DMS153 treated with DMSO at 0.1 percent for 48 hours (cell line): ENCODE results near the gene NUPR1.
"Not testable (repeated sequence)": the region's sequence is repeated elsewhere in the genome, so short reads cannot be mapped to it uniquely, and the experiment has no call there.

Source experiments
- DNase-seq: peaks from one replicate; lab custom pipeline; 2025; ENCODE audit not compliant: unreplicated experiment; lab: John Stamatoyannopoulos, UW

Gene NUPR1

DNA sequence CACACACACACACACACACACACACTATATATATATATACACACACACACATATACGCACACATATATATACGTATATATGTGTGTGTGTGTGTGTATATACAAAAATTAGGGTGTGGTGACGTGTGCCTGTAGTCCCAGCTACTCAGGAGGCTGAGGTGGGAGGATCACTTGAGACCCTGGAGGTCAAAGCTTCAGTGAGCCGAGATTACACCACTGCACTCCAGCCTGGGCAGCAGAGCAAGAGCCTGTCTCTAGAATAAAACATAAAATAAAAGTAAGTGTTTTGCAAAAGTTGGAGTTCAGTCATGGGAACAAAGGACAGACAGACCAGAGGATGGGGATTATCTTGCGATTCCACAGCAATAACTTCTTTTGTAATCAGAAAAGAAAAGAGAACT, 10.8 kb downstream of the NUPR1 start:
- DNase-seq, result no peak

DNA sequence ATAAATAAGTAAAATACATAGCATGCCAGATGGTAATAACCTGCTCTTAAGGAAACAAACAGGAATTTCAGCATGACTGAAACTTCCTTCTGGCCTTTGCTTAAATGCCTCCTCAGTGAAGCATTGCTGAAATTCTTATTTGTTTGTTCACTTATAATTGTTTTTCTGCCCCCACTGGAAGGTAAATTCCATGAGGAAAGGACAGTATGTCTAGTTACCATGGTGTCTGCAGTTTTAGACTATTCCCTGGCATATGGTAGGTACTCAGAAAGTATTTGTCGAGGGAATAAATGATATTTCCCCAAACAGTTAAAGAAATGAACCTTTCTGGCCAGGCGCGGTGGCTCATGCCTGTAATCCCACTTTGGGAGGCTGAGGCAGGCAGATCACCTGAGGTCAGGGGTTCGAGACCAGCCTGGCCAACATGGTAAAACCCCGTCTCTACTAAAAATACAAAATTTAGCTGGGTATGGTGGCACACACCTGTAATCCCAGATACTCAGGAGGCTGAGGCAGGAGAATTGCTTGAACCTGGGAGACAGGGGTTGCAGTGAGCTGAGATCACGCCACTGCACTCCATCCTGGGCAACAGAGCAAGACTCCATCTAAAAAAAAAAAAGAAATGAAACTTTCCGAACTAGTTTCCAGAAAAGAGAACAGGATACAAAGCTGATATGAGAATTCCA, 11.5 kb downstream of the NUPR1 start:
- not testable (repeated sequence) for DNase-seq

DNA sequence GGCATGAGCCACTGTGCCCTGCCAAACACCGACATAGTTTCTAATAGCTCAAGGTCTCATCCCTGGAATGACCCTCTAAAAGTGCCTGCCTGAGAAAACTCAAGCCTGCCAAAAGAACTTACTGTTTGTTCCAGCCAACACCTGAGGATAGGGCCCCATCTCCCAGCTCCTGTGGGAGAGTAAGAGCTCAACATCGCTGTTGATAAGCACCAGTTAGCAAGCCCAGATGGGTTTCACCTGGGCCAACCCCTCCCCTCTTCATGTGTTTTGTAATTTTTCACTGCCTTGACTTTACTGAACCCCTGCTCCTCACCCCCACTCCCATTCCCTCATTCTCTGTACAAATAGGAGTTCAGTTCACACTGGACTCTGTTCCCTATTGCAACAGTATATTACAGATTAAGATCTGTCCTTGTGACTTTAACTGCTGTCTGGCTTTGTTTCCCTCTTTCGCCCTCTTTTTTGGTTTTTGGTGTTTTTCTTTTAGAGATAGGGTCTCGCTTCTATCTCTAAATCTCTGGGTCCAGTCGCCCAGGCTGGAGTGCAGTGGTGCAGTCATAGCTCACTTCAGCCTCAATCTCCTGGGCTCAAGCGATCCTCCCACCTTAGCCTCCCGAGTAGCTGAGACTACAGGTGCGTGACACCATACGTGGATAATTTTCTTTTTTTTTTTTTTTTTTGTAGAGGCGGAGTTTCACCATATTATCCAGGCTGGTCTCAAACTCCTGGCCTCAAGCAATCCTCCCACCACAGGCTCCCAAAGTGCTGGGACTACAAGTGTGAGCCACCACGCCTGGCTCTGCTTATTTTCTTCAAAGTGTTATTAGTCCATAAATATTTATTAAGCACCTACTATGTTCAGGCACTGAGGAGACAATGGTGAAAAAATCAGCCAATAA, 12.3 kb downstream of the NUPR1 start:
- no peak for DNase-seq

DNA sequence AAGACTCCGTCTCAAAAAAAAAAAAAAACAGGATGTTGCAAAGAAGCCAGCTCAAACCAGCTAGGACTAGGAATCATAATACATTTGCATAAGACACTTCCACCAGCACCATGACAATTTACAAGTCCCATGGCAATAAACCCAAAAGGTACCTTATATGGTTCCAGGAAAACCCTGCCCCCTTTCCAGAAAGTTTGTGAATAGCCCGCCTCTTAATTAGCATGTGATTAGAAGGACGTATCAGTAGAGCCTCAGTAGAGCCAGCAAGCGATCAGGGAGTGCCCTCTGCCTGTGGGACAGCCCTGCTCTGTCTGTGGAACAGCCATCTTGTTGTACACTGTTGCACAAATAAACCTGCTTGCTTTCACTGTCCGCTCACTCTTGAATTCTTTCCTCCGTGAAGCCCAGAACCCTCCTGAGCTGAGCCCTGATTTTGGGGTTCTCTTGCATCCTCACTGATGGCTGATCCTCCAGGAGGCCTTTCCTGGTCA, 14.0 kb downstream of the NUPR1 start:
- no peak for DNase-seq

DNA sequence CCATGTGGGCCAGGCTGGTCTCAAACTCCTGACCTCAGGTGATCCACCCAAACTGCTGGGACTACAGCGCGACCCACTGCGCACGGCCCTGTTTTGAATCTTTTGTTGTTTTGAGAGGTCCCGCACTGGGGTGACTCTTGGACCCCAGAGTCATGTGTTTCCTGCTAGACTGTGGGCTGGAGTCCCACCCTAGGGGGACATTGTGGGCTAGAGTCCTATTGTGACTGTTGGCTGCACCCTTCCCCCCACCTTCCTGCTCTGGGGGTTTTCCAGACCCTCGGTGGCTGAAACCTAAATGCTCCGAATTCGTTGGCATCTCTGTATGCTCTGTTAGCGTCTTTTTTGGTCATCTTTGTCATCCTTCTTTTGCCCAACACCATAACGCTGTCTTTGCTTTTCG, 16.0 kb downstream of the NUPR1 start:
- no peak for DNase-seq

DNA sequence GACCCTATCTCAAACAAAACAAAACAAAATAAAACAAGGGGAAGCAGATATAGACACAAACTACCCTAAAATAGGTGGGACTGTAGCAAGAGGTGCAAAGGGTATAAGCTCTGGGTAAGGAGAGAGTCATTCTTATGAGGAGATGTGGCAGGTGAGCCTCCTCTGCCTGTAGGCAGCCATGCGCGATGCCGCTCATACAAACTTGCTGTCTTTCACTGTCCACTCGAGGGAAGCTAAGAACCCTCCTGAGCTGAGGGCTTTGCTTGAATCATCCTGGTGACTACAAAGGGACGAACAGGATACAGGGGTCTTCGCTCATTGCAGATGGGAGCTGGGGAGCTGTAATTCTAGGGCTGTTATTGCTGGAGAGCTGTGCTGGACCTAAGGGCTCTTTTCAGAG, 17.3 kb downstream of the NUPR1 start:
- DNase-seq, result no peak

DNA sequence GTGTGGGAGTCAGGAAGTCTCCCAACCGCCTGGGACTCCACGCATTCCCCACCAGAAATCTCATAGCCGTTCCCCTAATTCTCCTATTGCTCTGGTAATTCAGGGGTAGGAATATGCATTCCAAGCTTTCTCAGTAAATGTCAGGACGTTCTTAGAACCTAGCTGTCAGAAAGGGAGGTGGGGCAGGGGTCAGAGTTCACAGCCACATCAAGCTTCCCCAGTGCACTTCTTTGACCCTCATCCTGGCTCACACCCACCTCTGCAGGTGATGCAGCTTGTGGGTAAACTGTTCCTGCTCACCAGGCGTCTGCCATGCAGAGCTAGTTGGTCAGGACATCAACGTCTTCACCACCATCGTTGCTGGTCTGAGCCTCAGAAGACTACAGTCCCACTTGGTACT, 18.1 kb downstream of the NUPR1 start:
- DNase-seq, result no peak

DNA sequence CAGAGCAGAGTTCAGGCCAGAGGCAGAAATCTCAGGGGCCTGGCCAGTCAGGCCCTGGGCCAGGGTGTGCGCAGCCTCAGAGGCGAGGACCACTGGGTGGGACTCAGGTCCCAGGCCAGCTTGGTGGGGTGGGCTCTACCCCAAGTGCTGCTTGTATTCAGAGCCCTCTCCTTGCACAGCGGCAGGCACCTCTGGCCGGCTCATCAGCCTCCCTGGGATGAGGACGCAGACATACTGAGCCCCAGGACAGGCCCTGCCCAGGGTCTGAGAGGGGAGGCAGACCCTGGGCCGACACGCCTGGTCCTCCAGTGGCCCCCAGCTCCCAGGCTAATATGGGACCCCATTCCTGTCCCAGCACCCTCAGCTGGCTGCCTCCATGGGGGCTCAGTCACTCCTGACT, 24.5 kb downstream of the NUPR1 start:
- no peak for DNase-seq

DNA sequence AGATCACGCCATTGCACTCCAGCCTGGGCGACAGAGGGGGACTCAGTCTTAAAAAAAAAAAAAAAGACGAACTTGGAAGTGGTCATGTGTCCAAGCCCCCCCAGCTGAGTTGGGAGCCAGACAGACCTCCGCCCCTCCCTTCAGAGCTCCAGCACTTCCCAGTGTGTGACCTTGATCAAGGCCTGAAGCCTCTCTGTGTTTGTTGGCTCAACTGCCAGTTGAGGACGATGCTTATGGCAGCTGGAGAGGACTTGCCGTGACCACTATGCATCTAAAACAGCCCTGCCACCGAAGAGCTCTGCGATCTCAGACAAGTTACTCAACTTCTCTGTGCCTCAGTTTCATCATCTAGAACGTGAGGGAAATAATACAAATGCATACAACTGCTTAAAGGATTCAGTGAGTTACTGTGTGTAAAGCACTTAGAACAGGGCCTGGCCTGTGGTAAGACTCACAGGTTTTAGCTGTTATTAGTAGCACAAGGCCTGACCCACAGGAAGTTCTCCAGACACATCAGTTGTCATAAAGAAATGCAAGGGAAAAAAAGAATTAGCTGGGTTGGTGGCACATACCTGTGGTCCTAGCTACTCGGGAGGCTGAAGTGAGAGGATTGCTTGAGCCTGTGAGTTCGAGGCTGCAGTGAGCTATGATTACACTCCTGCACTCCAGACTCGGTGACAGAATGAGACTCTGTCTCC, 25.1 kb downstream of the NUPR1 start:
- no peak for DNase-seq

DNA sequence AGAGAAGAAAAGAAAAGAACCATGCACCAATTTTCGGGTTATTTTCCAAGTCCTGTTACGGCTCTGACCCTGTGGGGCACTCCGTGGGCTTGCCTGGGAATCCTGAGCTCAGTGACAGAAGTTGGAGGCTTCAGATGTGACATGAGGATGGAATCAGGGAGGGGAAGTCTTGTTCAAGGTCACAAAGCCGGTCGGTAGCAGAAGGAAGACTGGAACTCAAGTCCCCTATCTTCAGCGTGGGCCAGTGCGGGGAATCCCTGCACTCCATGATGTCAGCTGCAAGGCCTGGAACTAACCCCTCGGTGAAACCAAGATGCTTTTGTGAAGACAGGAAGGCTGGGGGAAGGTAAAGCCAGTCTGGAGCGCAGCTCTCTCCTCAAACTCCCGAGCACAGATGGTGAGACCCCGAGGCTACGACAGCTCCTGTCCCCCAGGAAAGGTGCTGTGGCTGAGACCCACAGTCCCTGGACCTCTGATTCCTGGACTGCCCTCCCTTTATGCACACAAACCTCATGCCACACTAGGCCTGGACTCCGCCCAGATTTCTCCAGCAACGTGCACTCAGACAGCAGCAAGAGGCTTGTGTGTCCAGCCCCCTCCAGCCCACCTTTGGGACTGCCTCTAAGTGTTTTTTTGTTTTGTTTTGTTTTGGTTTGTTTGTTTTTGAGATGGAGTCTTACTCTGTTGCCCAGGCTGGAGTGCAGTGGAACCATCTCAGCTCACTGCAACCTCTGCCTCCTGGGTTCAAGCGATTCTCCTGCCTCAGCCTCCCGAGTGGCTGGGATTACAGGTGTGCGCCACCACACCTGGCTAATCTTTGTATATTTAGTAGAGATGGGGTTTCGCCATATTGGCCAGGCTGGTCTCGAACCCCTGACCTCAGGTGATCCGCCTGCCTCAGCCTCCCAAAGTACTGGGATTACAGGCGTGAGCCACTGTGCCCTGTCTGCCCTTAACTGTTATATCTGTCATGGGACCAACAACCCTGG, 26.7 kb downstream of the NUPR1 start:
- DNase-seq, result no peak

DNA sequence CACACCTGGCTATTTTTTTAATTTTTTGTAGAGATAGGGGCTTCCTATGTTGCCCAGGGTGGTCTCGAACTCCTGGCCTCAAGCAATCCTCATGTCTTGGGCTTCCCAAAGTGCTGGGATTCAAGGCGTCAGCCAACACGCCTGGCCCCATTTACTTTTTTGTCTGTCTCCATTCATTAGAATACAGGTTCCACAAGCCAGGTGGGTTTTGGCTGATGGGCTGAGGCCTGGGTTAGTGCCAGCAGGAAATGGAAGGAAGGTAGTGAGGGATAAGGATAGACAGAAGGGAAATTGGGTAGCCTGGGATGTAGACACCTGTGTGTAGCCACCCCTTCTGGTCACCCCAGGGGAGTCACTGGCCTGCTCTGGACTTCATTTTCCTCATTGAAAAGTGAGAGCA, 27.7 kb downstream of the NUPR1 start:
- DNase-seq, result no peak

DNA sequence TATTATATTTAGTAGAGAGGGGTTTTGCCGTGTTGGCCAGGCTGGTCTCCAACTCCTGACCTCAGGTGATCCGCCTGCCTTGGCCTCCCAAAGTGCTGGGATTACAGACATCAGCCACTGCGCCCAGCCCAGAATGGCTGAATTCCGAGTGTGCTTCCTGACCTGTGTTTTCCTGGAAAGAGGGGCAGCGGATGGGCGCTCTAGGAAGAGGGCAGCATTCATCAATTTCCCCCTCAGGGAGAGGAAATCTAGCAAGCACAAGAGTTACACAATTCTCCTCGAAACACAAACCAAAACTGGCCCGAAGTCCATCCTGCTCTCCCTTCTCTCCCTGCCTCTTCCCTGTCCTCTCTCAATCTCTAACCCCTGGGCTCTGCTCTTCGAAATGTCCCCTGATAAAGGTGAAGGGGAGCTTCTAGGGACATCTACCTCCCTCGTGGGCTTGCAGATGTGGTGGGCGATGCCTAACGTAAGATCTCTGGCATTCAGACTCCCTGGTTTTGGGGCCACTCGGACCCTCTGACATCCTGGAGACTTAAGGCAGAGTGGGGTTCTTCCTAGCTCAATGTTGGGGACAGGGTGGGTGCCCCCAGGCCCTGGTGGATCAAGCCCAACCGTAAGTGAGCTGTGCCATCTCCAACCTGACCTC, 33.2 kb downstream of the NUPR1 start:
- no peak for DNase-seq

DNA sequence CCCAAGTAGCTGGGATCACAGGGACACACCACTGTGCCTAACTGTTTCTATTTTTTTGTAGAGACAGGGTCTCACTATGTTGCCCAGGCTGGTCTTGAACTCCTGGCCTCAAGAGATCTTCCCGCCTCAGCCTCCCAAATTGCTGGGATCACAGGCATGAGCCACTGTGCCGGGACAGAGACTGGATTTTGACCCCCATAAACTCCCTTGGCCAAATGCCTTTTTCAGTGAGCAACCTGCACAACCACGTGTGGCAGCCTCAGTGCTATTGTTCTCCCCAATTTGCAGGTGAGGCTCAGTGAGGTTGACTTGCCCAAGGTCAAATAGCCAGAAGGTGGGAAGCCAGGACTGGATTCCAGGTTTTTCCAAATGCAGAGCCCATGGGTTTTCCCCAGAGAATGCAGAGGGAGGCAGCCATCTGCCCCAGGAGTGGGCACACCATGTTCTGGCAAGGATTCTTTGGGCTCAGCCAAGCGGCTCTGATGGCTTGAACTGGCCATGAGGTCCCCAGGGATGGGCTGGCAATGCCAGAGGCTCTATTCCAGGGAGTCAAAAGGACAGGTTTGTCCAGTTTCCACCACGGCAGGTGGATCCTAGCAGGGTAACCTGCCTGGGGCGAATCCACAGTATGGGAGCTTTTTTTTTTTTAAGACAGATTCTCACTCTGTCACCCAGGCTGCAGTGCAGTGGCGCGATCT, 33.9 kb downstream of the NUPR1 start:
- DNase-seq, result no peak

DNA sequence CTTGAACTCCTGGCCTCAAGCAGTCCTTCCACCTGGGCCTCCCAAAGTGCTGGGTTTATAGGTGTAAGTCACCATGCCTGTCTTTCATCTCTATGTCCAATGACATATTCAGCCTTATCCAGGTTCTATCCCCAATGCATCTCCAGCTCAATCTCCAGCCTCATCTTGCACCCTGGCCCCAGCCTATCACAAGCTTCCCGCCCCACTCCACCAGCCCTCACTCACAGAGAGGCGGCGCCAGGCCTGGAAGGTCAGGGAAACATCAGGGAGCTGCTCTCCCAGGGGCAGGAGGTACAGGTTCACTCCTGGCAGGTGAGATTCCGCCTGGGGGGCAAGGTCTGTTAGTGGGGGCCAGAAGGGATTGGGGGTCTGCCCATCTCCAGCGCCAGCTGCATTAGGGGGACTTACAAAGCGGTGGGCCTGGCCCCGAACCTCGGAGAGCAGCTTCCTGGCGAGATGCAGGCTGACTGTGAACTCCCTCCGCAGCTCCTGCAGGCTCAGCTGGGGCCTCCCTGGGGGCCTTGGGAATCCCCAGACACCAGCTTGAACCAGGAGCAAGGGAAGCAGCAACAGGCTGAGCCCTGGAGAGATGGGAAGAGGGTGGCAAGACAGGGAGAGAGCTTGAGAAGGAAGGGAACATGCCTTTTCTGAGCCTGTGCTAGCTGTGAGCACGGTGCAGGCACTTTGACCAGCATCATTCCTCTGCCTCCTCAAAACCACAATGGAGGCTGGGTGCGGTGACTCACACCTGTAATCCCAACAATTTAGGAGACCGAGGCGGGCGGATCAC, 35.1 kb downstream of the NUPR1 start:
- no peak for DNase-seq

DNA sequence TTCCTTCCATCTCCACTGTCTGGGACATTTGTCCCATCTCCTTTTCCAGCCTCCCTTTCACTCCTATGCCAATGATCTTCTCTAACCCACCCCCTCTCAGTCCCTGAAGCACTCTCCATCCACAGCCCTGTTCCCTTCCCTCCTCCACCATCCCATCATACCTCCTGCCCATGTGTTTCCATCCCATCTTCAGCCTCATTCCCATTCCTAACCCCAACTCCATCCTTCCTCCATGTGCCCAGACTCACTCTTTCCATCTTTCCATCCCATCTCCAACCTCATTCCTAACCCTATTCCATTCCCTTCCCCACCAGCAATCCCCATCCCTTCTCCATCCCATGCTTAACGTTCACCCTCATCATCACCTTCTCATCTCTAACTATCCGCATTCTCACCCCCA, 36.5 kb downstream of the NUPR1 start:
- DNase-seq, result no peak

DNA sequence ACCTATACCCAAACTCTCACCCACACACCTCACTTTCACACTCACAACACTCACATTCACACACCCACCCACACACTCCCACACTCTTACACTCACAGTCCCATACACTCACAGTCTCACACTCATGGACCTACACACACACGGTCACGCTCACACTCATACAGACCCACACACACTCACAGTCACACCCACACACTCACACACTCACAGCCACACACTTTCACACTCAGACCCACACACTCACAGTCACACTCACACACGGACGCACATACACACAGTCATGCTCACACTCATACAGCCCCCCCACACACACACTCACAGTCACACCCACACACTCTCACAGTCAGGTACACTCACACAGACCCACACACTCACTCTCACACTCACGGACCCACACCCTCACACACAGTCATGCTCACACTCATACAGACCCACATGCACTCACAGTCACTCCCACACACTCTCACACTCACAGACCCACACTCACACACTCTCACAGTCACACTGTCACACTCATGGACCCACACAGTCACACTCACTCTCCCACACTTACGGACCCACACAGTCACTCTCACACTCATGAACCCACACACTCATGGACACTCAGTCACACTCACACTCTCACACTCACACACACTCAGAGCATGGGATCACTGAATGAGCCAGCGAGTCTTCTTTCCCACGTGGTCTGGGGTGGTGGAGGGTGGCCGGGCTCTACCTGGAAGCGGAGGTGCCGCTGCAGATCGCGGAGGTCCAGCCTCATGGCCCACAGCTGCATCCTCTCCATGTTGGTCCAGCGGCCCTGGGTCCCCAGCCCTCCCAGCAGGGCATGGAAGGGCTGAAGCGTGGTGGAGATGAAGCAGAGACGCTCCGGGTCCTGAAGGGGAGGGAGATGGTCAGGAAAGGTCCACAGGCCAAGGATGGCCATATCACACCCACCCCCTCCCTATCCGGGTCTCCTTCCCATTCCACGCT, 37.2 kb downstream of the NUPR1 start:
- DNase-seq, result no peak

DNA sequence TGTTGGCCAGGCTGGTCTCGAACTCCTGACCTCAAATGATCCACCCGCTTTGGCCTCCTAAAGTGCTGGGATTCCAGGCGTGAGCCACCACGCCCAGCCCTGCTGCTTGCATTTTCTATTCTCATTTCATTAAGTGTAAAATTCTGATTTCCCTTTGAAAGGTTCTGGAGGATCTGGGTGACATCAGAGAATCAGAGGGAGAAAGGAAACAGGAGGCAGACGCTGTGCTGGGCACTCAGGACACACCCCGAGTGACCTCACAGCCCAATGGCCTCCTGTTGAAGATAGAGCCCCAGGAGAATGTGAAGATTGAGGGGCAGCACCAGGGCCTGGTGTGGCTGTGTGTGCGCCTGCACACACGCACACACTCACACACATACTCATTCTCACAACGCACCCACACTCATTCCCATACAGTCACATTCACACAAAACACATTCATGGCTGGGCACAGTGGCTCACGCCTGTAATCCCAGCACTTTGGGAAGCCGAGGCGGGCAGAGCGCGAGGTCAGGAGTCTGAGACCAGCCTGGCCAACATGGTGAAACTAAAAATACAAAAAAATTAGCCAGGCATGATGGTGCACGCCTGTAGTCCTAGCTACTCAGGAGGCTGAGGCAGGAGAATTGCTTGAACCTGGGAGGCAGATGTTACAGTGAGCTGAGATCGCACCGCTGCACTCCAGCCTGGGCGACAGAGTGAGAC, 38.1 kb downstream of the NUPR1 start:
- not testable (repeated sequence) for DNase-seq
